ENCODE measurements around the gene GPC1. TPM values are rescaled to one million over a fixed set of nuclear protein-coding genes. Genes with fewer than 3 reads are reported as not detected.
A peak's percentile ranks its signal among the peaks of the same experiment; 100 is the strongest.

Gene GPC1
- total and polyA plus RNA-seq, 2 donors (not counting 1 experiment from before 2014, with no cell fraction given), result 147 to 218 TPM

DNA sequence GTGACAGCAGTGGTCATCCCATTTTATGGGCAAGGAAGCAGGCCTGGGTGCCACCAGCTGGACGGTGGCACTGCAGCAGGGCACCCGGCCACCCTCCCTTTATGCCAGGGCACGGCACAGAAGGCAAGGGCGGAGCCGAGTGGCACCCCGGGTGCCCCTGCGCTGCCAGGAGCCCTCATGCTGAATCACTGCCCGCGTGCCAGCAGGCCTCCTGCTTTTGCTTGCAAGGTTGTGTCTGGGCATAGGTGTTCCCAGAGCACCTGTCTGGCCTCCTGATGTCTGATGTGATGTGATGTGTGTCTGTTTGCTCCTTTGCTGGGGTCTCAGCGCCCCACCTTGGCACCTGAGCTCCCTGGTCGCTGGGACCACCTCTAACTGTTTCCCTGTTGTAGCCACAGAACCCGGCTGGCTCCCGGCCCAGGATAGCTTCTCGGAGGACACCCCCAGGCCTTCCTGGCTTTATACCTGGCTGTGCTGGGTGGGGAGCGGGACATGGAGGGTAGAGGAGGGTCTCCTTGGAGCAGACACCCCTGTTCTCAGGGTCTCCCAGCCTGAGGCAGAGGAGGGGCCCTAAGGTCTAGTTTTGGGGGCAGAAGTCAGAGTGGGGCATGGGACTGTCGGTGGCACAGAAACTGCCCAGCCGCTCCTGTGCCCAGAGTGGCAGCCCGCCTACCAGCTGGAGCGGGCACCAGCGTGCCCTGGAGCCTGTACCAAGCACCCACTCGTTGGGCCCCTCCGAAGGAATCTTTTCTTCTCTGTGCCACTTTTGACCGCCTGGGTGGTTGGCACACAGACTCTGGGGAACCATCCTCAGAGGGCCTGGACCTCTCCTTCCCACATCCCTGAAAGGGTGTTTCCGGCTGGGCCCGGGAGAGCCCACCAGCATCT is 3.6 kb downstream of the GPC1 start:
- Histone ChIP-seq H3K27me3 (ENCODE audit: control insufficient read depth, insufficient read depth, low read length) (no peaks in the 10 kb centered on the region), H4K20me1 (ENCODE audit: control insufficient read depth, extremely low read depth, insufficient read depth, low read length) (no peaks in the 10 kb centered on the region), H3K9ac (ENCODE audit: insufficient read depth, low read length) (no peak overlapping the region), H3K79me2 (ENCODE audit: control insufficient read depth, insufficient read depth, low read length) (peaks cover 78% of the 10 kb centered on the region), H3K4me3 (replicated peaks in 1 of 4; ENCODE audit: control extremely low read depth in 1 of 4, insufficient read depth in 1 of 4, low read depth in 3 of 4, low read length in 4 of 4) (peak overlapping the region in 1 of 4 experiments; percentile 79), H3K4me2 (ENCODE audit: extremely low read depth, insufficient read depth, low read length) (peak overlapping the region; percentile 52), H3K27ac (ENCODE audit: insufficient read depth, low read length) (no peak overlapping the region), H3K9me3 (ENCODE audit: control insufficient read depth, insufficient read depth, low read depth, low read length) (no peaks in the 10 kb centered on the region), H3K36me3 (ENCODE audit: control insufficient read depth, insufficient read depth, low read length) (peaks cover 12% of the 10 kb centered on the region), H2AFZ (ENCODE audit: low read length) (no peak overlapping the region), H3K4me1 (ENCODE audit: control insufficient read depth, extremely low read depth, insufficient read depth, low read length) (peaks cover 18% of the 10 kb centered on the region)
- DNase-seq (ENCODE audit: low read depth in 2 of 2), result no peak
- TF ChIP-seq, protein P1, sequence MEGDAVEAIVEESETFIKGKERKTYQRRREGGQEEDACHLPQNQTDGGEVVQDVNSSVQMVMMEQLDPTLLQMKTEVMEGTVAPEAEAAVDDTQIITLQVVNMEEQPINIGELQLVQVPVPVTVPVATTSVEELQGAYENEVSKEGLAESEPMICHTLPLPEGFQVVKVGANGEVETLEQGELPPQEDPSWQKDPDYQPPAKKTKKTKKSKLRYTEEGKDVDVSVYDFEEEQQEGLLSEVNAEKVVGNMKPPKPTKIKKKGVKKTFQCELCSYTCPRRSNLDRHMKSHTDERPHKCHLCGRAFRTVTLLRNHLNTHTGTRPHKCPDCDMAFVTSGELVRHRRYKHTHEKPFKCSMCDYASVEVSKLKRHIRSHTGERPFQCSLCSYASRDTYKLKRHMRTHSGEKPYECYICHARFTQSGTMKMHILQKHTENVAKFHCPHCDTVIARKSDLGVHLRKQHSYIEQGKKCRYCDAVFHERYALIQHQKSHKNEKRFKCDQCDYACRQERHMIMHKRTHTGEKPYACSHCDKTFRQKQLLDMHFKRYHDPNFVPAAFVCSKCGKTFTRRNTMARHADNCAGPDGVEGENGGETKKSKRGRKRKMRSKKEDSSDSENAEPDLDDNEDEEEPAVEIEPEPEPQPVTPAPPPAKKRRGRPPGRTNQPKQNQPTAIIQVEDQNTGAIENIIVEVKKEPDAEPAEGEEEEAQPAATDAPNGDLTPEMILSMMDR (conservative IDR thresholded peaks at IDR 0.05 in 1 of 2, IDR thresholded peaks at IDR 0.05 in 1 of 2; ENCODE audit: low read depth in 1 of 2, low read length in 2 of 2), result no peak
- no peak for TF ChIP-seq EZH2 (IDR thresholded peaks at IDR 0.05; ENCODE audit: low read length, missing control alignments)

DNA sequence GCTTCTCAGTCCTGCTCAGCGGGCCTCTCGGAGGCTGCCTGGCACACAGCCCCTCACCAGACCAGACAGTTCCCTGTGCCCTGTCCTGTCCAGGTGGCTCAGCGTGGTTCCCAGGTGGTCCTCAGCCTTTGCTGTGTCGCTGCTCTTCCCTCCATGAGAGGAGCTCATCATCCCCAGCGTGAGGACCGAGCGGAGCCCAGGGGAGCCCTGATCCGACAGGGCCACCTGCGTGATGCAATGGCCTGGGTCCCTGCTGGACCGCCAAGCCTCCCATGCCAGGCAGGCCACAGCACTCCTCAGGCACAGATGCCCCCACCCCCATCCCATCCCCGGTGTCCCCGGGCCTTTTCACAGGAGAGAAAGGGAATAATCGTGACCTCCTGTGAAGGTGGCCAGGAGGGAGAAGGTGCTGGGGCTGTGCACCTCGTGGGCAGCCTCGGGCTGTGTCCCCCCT is 4.3 kb downstream of the GPC1 start:
- Histone ChIP-seq H3K9ac (ENCODE audit: insufficient read depth, low read length) (no peak overlapping the region), H3K4me3 (replicated peaks in 1 of 4; ENCODE audit: control extremely low read depth in 1 of 4, insufficient read depth in 1 of 4, low read depth in 3 of 4, low read length in 4 of 4) (no peak overlapping the region), H3K4me1 (ENCODE audit: control insufficient read depth, extremely low read depth, insufficient read depth, low read length) (peaks cover 14% of the 10 kb centered on the region), H3K27me3 (ENCODE audit: control insufficient read depth, insufficient read depth, low read length) (no peaks in the 10 kb centered on the region), H3K27ac (ENCODE audit: insufficient read depth, low read length) (no peak overlapping the region), H3K9me3 (ENCODE audit: control insufficient read depth, insufficient read depth, low read depth, low read length) (no peaks in the 10 kb centered on the region), H3K4me2 (ENCODE audit: extremely low read depth, insufficient read depth, low read length) (no peak overlapping the region), H3K36me3 (ENCODE audit: control insufficient read depth, insufficient read depth, low read length) (peaks cover 17% of the 10 kb centered on the region), H2AFZ (ENCODE audit: low read length) (no peak overlapping the region), H4K20me1 (ENCODE audit: control insufficient read depth, extremely low read depth, insufficient read depth, low read length) (no peaks in the 10 kb centered on the region), H3K79me2 (ENCODE audit: control insufficient read depth, insufficient read depth, low read length) (peaks cover 84% of the 10 kb centered on the region)
- DNase-seq (ENCODE audit: low read depth in 2 of 2), result no peak
- TF ChIP-seq EZH2 (IDR thresholded peaks at IDR 0.05; ENCODE audit: low read length, missing control alignments), result no peak
- TF ChIP-seq, protein P1 (conservative IDR thresholded peaks at IDR 0.05 in 1 of 2, IDR thresholded peaks at IDR 0.05 in 1 of 2; ENCODE audit: low read depth in 1 of 2, low read length in 2 of 2), result no peak

DNA sequence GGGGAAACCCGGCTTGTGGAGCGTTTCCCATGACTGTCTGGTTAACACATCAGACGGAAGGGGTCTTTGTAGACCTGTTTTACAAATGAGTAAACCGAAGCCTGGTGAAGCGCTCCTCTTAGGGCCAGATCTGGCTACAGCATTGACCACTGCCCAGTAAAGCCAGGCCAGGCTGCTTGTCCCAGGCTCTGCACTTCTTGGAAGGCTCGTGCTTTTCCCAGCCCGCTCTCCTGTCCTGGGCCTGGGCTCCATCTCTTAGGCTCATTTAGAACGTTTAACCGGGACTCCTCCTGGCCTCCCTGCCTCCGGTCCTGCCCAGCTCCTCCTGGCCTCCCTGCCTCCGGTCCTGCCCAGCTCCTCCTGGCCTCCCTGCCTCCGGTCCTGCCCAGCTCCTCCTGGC is 4.8 kb downstream of the GPC1 start:
- Histone ChIP-seq H3K9me3 (ENCODE audit: control insufficient read depth, insufficient read depth, low read depth, low read length) (no peaks in the 10 kb centered on the region), H2AFZ (ENCODE audit: low read length) (no peak overlapping the region), H3K4me2 (ENCODE audit: extremely low read depth, insufficient read depth, low read length) (no peak overlapping the region), H3K36me3 (ENCODE audit: control insufficient read depth, insufficient read depth, low read length) (peaks cover 17% of the 10 kb centered on the region), H3K4me1 (ENCODE audit: control insufficient read depth, extremely low read depth, insufficient read depth, low read length) (peaks cover 14% of the 10 kb centered on the region), H3K79me2 (ENCODE audit: control insufficient read depth, insufficient read depth, low read length) (peaks cover 89% of the 10 kb centered on the region), H3K27me3 (ENCODE audit: control insufficient read depth, insufficient read depth, low read length) (no peaks in the 10 kb centered on the region), H3K9ac (ENCODE audit: insufficient read depth, low read length) (no peak overlapping the region), H3K4me3 (replicated peaks in 1 of 4; ENCODE audit: control extremely low read depth in 1 of 4, insufficient read depth in 1 of 4, low read depth in 3 of 4, low read length in 4 of 4) (no peak overlapping the region), H4K20me1 (ENCODE audit: control insufficient read depth, extremely low read depth, insufficient read depth, low read length) (no peaks in the 10 kb centered on the region), H3K27ac (ENCODE audit: insufficient read depth, low read length) (no peak overlapping the region)
- no peak for DNase-seq (ENCODE audit: low read depth in 2 of 2)
- TF ChIP-seq, protein P1 (conservative IDR thresholded peaks at IDR 0.05 in 1 of 2, IDR thresholded peaks at IDR 0.05 in 1 of 2; ENCODE audit: low read depth in 1 of 2, low read length in 2 of 2), result no peak
- no peak for TF ChIP-seq EZH2 (IDR thresholded peaks at IDR 0.05; ENCODE audit: low read length, missing control alignments)

All from fibroblast of lung (primary cell).